Vagina (tissue), 2 donors: ENCODE results near the gene RHBG. TPM values are rescaled to one million over a fixed set of nuclear protein-coding genes. Genes with fewer than 3 reads are reported as not detected.

Source experiments
- DNase-seq, 2 donors: peaks; one replicate each; pipeline ENCODE4 v3.0.0-alpha.2; 2017; ENCODE audit errors: extremely low spot score in 2 of 2
- H3K27ac ChIP-seq: fragments of 200-600 bp; sonication (generic); one replicate; pipeline ENCODE4 v1.5.1; 2019
- H3K27me3 ChIP-seq: fragments of 200-600 bp; sonication (generic); one replicate; pipeline ENCODE4 v1.5.1; 2019
- H3K36me3 ChIP-seq, 2 donors: fragments of 200-600 bp; sonication (generic); one replicate each; pipeline ENCODE4 v1.5.1; 2017 to 2019
- H3K4me1 ChIP-seq: fragments of 200-600 bp; sonication (generic); one replicate; pipeline ENCODE4 v1.5.1; 2019
- H3K4me3 ChIP-seq, 2 donors: fragments of 200-600 bp; sonication (generic); 1 replicate in 1 of 2; 2 replicates in 1 of 2; pipeline ENCODE4 v1.5.1; 2016 to 2019
- H3K9me3 ChIP-seq: fragments of 200-600 bp; sonication (generic); one replicate; pipeline ENCODE4 v1.5.1; 2019
- POLR2A ChIP-seq, 2 donors: fragments of 450-650 bp; IDR thresholded peaks; one replicate each; pipeline ENCODE4 v1.6.1; 2017; ENCODE audit warnings: antibody characterized with exemption in 2 of 2, mild to moderate bottlenecking in 2 of 2, moderate library complexity in 2 of 2
- POLR2AphosphoS5 ChIP-seq, 2 donors: sonication (generic); formaldehyde crosslinking; IDR thresholded peaks; one replicate each; pipeline ENCODE4 v1.9.0; 2017; ENCODE audit warnings: antibody characterized with exemption in 2 of 2, mild to moderate bottlenecking in 2 of 2, low read depth in 1 of 2; ENCODE audit not compliant: insufficient read depth in 1 of 2
- intact Hi-C: fragments of 100-400 bp; cut with DNase I; formaldehyde crosslinking; loops from one replicate; pipeline ENCODE4 v1.15.1; 2023
- total RNA-seq: library from RNA; depleted of rRNA; stranded (reverse); fragments of >200 nt; gene quantifications from one replicate; pipeline ENCODE4 v1.2.3, GENCODE V29; 2016
- TF ChIP-seq, protein P1 (sequence below), 3 experiments: fragments of 450-650 bp in 2 of 3; fragments of 200-600 bp in 1 of 3; sonication (generic) in 1 of 3; IDR thresholded peaks; one replicate each; pipeline ENCODE4 v1.5.1; 2017 to 2019; ENCODE audit warnings: antibody characterized with exemption in 3 of 3, mild to moderate bottlenecking in 2 of 3, moderate library complexity in 2 of 3

The RHBG gene
- total RNA-seq, 1 donor from 2014 or later: not detected

DNA sequence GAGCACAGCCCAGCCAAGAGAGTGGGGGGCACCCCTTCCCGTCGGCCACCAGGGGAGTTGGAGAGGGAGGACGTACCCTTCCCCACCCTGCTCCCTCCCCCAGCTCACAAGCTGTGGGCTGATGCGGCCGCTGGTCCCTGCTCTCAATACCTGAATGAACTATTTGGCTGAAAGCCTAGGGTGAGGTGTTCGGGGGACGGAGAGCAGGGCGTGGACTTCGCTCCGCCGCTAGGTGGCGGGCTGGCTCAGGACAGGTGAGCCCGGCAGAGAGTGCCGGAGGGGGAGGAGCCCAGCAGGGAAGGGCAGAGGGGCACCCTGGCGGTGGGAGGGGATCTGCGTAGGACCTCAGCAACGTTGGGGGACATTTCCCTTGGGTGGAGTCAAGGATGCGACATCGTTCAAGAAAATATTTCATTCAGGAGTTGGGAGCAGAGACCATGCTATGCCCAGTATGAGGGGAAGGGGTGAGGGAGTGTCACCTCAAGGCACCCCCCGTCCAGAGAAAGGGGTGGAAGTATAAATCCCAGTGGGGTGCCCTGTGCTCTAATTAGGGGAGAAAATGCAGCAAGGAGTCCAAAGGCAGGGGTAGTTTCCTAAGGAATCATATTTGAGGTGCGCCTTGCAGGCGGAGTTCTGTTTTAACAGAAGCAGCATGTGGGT is 12.0 kb upstream of the RHBG start:
- no peaks in the 10 kb centered on the region for H3K27me3 ChIP-seq
- no peak for DNase-seq
- H3K36me3 ChIP-seq: no peaks in the 10 kb centered on the region
- H3K4me3 ChIP-seq: no peak overlapping the region
- intact Hi-C loops: no loop called here
- no peak for TF ChIP-seq POLR2A (IDR thresholded peaks at IDR 0.05)
- no peak for TF ChIP-seq POLR2AphosphoS5 (IDR thresholded peaks at IDR 0.05; ENCODE audit: insufficient read depth in 1 of 2, low read depth in 1 of 2)
- TF ChIP-seq, protein P1, sequence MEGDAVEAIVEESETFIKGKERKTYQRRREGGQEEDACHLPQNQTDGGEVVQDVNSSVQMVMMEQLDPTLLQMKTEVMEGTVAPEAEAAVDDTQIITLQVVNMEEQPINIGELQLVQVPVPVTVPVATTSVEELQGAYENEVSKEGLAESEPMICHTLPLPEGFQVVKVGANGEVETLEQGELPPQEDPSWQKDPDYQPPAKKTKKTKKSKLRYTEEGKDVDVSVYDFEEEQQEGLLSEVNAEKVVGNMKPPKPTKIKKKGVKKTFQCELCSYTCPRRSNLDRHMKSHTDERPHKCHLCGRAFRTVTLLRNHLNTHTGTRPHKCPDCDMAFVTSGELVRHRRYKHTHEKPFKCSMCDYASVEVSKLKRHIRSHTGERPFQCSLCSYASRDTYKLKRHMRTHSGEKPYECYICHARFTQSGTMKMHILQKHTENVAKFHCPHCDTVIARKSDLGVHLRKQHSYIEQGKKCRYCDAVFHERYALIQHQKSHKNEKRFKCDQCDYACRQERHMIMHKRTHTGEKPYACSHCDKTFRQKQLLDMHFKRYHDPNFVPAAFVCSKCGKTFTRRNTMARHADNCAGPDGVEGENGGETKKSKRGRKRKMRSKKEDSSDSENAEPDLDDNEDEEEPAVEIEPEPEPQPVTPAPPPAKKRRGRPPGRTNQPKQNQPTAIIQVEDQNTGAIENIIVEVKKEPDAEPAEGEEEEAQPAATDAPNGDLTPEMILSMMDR (IDR thresholded peaks at IDR 0.05): peak in 1 of 3 experiments; percentile 18
- no peaks in the 10 kb centered on the region for H3K4me1 ChIP-seq
- H3K9me3 ChIP-seq: no peaks in the 10 kb centered on the region
- H3K27ac ChIP-seq: no peak overlapping the region

DNA sequence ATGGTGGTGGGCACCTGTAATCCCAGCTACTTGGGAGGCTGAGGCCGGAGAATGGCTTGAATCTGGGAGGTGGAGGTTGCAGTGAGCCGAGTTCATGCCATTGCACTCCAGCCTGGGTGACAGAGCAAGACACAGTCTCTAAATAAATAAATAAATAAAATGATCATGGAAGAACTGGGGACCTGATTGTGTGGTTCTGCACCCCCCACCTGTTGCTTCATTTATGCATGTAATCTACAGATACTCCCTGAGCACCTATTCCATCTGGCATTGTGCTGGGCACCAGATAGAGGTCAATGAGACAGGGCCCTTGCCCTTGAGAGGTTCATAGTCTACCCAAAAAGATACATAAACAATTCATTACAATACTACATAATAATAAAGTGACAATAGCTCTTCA is 11.0 kb upstream of the RHBG start:
- no peaks in the 10 kb centered on the region for H3K36me3 ChIP-seq
- no peak for DNase-seq
- no peak overlapping the region for H3K27ac ChIP-seq
- TF ChIP-seq, protein P1 (IDR thresholded peaks at IDR 0.05): no peak
- no peak for TF ChIP-seq POLR2A (IDR thresholded peaks at IDR 0.05)
- TF ChIP-seq POLR2AphosphoS5 (IDR thresholded peaks at IDR 0.05; ENCODE audit: insufficient read depth in 1 of 2, low read depth in 1 of 2): no peak
- intact Hi-C loops: no loop called here
- H3K4me1 ChIP-seq: no peaks in the 10 kb centered on the region
- H3K4me3 ChIP-seq: no peak overlapping the region
- H3K27me3 ChIP-seq: no peaks in the 10 kb centered on the region
- H3K9me3 ChIP-seq: no peaks in the 10 kb centered on the region

DNA sequence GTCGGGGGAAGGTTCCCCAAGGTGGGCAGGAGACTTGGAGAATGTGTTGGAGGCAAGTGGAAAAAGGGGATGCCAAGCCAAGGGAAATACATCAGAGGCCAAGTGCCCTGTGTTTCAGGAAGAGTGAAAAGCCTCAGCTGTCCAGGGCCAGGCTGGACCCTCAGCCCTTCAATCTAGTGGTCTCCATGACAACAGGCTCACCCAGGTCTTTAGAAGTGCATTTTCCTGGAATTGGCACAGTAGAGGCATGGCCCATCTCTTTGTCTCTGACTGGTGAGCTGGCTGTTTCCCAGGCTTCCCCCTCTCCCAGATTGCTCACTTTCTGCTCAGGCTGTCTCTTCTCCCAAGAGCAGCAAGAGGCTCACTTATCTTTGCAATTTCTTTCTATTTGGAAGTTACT is 10.4 kb upstream of the RHBG start:
- intact Hi-C loops: no loop called here
- no peak overlapping the region for H3K4me3 ChIP-seq
- no peaks in the 10 kb centered on the region for H3K36me3 ChIP-seq
- no peaks in the 10 kb centered on the region for H3K9me3 ChIP-seq
- no peak for DNase-seq
- H3K4me1 ChIP-seq: no peaks in the 10 kb centered on the region
- no peaks in the 10 kb centered on the region for H3K27me3 ChIP-seq
- no peak overlapping the region for H3K27ac ChIP-seq
- TF ChIP-seq, protein P1 (IDR thresholded peaks at IDR 0.05): no peak
- TF ChIP-seq POLR2AphosphoS5 (IDR thresholded peaks at IDR 0.05; ENCODE audit: insufficient read depth in 1 of 2, low read depth in 1 of 2): no peak
- TF ChIP-seq POLR2A (IDR thresholded peaks at IDR 0.05): no peak

DNA sequence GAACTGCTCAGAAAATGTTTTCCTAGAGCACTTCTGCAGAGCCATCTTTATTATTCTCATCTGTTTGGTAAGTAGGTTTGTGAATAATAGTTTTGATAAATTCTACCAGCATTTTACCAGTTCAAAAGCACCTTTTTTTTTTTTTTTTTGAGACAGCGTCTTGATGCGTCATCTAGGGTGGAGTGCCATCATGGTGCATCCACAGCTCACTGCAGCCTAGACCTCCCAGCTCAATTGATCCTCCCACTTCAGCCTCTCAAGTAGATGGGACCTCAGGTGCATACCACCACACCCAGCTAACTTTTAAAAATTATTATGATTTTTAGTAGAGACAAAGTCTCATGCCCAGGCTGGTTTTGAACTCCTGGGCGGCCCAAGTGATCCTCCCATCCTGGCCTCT is 9.8 kb upstream of the RHBG start:
- intact Hi-C loops: no loop called here
- Histone ChIP-seq H3K4me1 (no peaks in the 10 kb centered on the region), H3K27ac (no peak overlapping the region), H3K9me3 (no peaks in the 10 kb centered on the region), H3K27me3 (no peaks in the 10 kb centered on the region), H3K36me3 (no peaks in the 10 kb centered on the region), H3K4me3 (no peak overlapping the region)
- TF ChIP-seq POLR2A (IDR thresholded peaks at IDR 0.05) (no peak), POLR2AphosphoS5 (IDR thresholded peaks at IDR 0.05; ENCODE audit: insufficient read depth in 1 of 2, low read depth in 1 of 2) (no peak)
- TF ChIP-seq, protein P1 (IDR thresholded peaks at IDR 0.05): no peak
- DNase-seq: no peak

DNA sequence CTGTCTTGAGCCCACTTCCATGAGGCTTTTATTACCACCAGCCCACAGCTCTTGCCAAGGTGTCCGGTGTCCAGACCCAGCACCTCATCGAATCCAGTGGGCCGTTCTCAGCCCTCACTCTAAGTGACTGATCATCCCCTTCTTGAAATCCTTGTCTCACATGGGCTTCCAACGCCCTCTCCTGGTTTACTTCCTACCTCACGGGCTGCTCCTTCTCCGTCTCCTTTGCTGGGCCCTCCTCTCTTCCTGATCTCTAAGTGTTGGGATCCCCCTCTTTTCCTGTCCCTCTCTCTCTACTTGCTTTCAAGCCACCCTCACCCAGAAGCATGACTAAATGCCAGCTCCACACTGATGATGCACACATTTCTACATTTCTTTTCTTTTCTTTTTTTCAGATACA is 9.0 kb upstream of the RHBG start:
- H3K27ac ChIP-seq: no peak overlapping the region
- H3K4me3 ChIP-seq: no peak overlapping the region
- no peak for TF ChIP-seq POLR2AphosphoS5 (IDR thresholded peaks at IDR 0.05; ENCODE audit: insufficient read depth in 1 of 2, low read depth in 1 of 2)
- TF ChIP-seq, protein P1 (IDR thresholded peaks at IDR 0.05): no peak
- no peak for TF ChIP-seq POLR2A (IDR thresholded peaks at IDR 0.05)
- H3K27me3 ChIP-seq: no peaks in the 10 kb centered on the region
- H3K9me3 ChIP-seq: no peaks in the 10 kb centered on the region
- intact Hi-C loops: no loop called here
- no peak for DNase-seq
- H3K4me1 ChIP-seq: no peaks in the 10 kb centered on the region
- H3K36me3 ChIP-seq: no peaks in the 10 kb centered on the region
